ENCODE results near the gene ESYT2.

Gene ESYT2

GRCh38 chr7:158745057-158745715 is 84.1 kb downstream of the ESYT2 start:
- no peak for DNase-seq (ENCODE audit: low read depth in 3 of 3)

- no peak for DNase-seq (ENCODE audit: low read depth in 3 of 3)
Measured at GRCh38 chr7:158744070-158744469, 85.2 kb downstream of the ESYT2 start.

GRCh38 chr7:158743219-158743618 is 86.1 kb downstream of the ESYT2 start:
- no peak for DNase-seq (ENCODE audit: low read depth in 3 of 3)

DNA sequence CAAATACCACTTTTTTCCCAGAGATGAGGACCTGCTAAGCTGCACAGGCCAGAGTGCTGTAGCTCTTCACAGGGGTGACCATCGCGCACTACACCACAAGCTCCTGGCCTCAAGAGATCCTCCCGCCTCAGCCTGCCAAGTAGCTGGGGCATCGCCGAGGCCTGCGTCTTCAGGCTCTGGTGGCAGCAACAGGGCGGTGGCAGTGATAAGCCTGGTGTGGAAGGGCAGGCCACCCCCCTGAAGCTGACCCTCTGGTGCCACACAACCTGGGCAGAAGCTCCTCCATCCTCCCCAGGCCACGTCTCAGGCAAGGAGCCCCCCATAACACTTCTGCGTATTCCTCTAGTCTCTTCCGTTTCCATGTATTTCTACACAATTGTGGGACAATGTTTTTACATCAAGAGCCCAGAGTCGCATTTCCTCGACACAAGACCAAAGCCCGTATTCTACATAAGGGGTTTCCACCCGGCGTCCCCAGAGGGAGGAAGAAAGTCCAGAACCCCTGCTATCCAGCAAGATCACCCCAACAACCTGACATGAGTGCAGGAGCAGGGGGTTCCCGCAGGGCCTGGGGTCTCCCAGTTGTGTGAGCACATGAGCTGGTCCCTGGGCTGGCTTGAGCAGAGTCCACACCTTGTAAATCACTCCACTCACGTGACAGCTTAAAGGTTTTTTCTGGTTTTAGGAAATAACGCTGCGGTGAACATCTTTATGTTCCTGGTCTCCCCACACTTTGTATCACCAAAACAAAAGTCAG is 87.1 kb downstream of the ESYT2 start:
- no peak for DNase-seq (ENCODE audit: low read depth in 3 of 3)

DNA sequence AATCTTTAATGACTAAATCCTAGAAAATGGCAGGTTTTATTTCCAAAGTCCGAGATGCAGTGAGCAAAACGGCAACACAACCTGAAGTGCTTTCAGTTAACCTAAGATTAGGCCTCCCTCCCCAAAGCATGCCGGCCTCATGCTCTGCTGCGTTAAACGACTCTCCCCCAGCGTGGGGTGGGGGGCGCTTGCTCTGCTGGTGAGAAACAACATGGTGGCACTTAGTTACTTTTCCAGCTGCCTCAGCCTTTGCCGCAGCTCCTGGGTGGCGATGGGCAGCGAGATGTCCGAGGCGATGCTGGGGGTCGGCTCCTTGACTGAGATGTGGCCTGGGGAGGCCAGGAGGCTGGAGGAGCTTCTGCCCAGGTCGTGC is 88.0 kb downstream of the ESYT2 start:
- DNase-seq (ENCODE audit: low read depth in 3 of 3): no peak

- no peak for DNase-seq (ENCODE audit: low read depth in 3 of 3)
Measured at GRCh38 chr7:158740657-158741293, 88.5 kb downstream of the ESYT2 start.

- DNase-seq (ENCODE audit: low read depth in 3 of 3): no peak
Measured at GRCh38 chr7:158740013-158740656, 89.2 kb downstream of the ESYT2 start.

DNA sequence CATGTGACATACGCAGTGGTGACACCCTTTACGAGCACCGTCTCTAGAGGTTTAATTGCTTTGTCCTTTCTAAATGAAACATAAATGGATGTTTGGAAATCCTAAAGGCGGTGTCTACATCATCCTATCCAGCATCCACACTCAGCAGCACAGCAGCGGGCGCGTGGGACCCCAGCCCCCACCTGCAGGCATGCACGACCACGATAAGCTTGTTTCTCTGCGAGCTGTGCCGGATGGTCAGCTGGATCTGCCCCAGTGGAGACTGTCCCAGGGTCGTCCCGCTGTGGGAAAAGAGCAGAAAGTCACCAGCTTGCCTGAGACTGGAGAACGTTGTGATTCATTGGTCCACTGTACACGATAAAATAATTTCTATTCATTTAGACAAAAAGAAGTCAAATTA is 90.5 kb downstream of the ESYT2 start:
- DNase-seq (ENCODE audit: low read depth in 3 of 3): no peak

- DNase-seq (ENCODE audit: low read depth in 3 of 3): no peak
Measured at GRCh38 chr7:158737064-158737695, 92.1 kb downstream of the ESYT2 start.

- no peak for DNase-seq (ENCODE audit: low read depth in 3 of 3)
Measured at GRCh38 chr7:158735935-158736334, 93.4 kb downstream of the ESYT2 start.

- no peak for DNase-seq (ENCODE audit: low read depth in 3 of 3)
Measured at GRCh38 chr7:158734861-158735260, 94.4 kb downstream of the ESYT2 start.

DNA sequence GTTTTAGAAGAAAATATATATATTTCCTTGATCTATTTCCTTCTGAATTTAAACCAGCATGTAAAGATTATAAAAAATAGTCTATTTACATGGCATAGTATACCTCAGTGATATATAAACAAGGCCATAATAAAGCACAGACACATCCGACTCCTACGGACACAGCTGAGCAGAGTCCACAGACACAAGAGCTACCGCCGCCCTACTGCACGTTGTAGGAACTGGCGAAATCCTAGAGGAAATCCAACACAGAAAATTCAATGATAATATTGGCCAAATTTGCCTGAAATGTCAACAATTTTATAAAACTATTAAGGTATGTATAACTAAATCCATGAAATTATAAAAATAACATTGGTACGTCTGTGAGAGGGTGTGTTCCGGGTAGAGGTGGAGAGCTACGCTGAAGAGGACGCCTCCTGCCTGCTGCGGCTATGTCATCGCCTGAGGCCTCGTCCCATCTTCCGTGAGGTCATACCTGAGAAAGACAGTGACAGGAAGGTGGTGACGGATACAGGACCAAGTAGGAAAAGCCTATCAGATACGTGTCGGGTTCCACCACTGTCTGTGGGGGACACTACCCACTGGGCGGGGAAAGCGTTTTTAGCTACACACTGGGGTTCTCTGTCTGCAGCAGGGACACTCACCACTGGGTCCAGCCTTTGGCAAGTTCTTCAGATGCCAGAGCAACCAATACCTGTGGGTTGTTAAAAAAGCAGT is 95.4 kb downstream of the ESYT2 start:
- DNase-seq (ENCODE audit: low read depth in 3 of 3): no peak

DNA sequence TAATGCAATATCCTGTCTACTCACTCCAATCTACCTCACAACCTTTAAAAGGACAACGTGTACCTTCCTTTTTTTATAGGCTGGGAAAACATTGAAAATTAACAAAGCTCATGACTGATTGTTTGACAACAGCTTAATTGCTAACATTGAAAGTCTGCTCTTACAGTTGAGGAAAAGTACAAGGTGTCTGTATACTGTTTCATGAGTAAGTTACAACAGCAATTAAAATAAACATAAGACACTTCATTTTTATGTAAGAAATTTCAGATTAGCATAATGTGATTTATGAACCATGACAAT is 96.1 kb downstream of the ESYT2 start:
- no peak for DNase-seq (ENCODE audit: low read depth in 3 of 3)

DNA sequence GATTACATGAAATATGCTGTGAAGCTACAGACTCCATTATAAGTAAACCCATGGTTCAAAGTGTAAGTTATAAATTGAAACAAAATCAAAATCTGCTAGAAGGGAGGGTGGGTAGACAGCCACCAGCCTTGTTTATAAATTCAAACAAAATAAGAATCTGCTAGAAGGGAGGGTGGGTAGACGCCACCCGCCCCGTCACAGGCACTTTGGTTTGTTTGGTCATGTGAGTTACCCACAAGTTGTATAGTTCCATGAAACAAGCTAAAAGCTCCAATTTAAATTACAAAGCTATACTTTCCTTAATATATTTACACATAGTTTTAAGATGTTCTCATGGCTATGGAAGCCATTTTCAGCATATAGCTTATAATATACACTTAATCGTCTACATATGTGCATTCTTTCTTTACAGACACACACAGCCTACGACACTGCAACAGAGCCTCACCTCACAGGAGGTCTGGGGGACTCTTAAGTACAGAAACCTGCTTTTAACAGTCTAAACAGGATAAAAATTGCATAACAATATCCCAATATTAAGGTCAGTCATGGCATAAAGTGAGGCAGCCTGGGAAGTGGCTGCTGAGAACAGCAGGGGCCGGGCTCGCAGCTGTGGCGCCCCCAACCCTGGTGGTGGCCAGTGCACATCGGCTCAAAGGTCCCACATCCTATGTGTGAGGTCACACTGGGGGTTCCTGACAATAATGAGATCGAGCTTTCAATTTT is 96.7 kb downstream of the ESYT2 start:
- no peak for DNase-seq (ENCODE audit: low read depth in 3 of 3)

DNA sequence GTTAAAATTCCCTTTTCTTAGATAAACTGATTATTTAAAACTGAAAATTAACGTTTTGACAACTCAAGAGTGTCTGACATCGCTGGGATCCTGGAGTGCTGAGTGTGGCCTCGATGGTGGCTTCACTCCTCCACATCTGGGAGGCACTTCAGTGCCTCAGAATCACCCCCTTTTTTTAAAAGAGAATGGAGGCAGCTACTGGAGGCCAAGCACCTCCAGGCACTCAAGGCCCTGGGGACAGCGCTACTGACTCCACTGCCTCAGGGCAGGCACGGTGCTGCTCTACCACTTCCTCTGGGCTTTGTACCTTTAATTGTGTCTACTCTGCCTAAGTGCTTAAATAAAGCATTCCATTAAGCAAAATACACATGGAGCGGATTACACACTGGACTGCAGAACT is 97.5 kb downstream of the ESYT2 start:
- no peak for DNase-seq (ENCODE audit: low read depth in 3 of 3)

DNA sequence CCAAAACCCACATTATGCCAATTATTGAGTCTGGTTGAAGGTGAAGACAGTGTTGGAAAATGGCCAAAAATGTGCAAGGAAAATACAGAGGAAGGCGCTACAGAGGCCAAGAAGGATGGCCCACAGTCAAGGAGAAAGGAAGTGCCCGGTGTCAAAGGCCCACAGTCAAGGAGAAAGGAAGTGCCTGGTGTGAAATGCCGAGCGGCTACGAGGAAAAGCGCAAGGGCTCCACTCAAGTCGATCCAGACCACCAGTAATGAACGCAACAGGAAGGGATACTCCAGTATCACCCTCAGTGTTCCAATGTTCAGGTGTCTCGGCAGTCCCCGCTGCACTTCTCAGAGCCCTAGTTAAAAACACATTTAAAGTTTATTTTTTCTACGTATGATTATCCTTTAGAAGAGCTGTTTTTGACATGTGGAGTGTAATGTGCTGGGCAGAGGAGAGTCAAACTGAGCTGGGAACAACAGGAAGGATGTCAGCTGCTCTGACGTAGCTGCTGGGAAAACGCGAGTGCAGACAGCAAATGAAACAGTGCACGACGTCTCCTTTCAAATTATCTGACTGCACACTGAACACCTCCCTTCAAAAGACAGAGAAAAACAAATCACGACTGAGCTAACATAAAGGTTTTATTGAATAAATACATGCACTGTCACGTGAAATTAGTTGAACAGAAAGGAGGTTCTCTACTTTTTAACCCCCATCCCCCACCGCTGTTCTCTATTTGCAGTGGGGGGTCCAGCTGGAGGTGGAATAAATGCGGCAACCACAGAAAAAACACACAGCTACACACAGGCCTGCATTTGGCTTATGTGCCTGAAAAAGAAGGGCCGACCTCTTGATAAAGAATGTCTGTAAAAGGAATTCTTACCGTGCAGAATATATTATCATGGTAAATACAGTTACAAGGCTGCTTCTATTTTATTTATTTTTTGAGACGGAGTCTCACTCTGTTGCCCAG is 98.6 kb downstream of the ESYT2 start:
- no peak for DNase-seq (ENCODE audit: low read depth in 3 of 3)

GRCh38 chr7:158729646-158730382 is 99.5 kb downstream of the ESYT2 start:
- no peak for DNase-seq (ENCODE audit: low read depth in 3 of 3)

- DNase-seq (ENCODE audit: low read depth in 3 of 3): no peak
Measured at GRCh38 chr7:158728911-158729645, 100.2 kb downstream of the ESYT2 start.
